GM12874 (cell line): ENCODE results near the gene EFEMP1.

Source experiments
- CTCF ChIP-seq: IDR thresholded peaks from 2 replicates; pipeline ENCODE4 v1.5.1; 2011; ENCODE audit warnings: low read depth, mild to moderate bottlenecking, control low read depth, low read length, moderate library complexity; ENCODE audit not compliant: insufficient read depth

The EFEMP1 gene

GRCh38 chr2:55839182-55839819, 84.3 kb downstream of the EFEMP1 start:
- no peak for TF ChIP-seq CTCF

- no peak for TF ChIP-seq CTCF
Measured at GRCh38 chr2:55838653-55839052, 84.9 kb downstream of the EFEMP1 start.

GRCh38 chr2:55837073-55837472, 86.5 kb downstream of the EFEMP1 start:
- no peak for TF ChIP-seq CTCF

DNA sequence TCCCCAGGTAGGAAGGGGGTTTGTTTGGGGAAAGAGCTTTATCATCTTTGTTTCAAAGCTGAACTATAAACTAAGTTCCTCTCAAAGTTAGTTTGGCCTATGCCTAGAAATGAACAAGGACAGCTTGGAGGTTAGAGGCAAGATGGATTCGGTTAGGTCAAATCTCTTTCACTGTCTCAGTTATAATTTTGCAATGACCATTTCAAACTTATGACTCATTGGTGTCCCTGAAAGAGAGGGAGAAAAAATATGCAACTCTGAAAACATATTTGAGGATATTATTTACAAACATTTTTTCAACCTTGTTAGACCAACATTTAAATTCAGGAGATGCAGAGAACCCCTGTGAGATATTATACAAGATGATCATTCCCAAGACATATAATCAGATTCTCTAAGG, 95.7 kb downstream of the EFEMP1 start:
- no peak for TF ChIP-seq CTCF

- TF ChIP-seq CTCF = no peak
Measured at GRCh38 chr2:55826246-55826645, 97.3 kb downstream of the EFEMP1 start.

DNA sequence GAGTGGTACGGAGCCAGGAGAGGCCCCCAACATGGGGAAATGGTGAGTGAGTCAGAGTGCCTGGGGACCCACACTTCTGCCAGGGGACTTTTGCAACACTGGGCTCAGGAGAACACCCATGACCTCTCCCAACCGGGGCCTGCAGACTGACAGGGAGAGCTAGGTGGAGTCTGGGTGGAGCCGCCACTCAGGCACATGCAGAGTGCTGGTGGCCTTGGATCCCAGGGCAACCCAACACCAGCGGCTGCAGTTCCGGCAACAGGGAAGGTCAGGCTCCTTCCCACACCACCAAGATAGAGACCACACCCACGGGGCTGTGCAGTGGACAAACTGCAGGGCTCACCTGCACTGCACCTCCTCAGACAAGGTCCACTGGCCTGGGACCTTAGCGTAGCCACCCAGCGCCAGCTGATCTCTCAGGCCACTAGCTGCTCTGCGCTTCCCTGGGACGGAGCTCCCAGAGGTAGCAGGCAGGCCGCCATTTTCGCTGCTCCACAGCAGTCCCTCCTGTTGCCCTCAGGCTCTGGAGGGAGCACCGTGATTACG, 99.0 kb downstream of the EFEMP1 start:
- TF ChIP-seq CTCF = no peak
